Mesenchymal stem cell (in vitro differentiated cells and primary cell): ENCODE measurements around the gene U2AF2.

Experiments
- DNase-seq: peaks from one replicate; pipeline ENCODE4 v3.0.0-alpha.2; 2013
- H2AFZ ChIP-seq: one replicate; pipeline ENCODE4 v1.6.1; 2013; ENCODE audit warnings: low read depth, mild to moderate bottlenecking, control low read depth, inconsistent platforms, low read length, moderate library complexity
- H2AK5ac ChIP-seq: 2 replicates; pipeline ENCODE4 v1.6.1; 2013; ENCODE audit warnings: low read length, moderate library complexity, mild to moderate bottlenecking, inconsistent platforms; ENCODE audit not compliant: severe bottlenecking
- H2BK120ac ChIP-seq: one replicate; pipeline ENCODE4 v1.6.1; 2013; ENCODE audit warnings: low read depth, mild to moderate bottlenecking, inconsistent platforms, low read length, moderate library complexity
- H2BK12ac ChIP-seq, 2 experiments: one replicate each; pipeline ENCODE4 v1.6.1; 2013; ENCODE audit warnings: inconsistent platforms in 2 of 2, low read length in 2 of 2, mild to moderate bottlenecking in 2 of 2, moderate library complexity in 2 of 2, control low read depth in 1 of 2
- H2BK15ac ChIP-seq: one replicate; pipeline ENCODE4 v1.6.1; 2013; ENCODE audit warnings: mild to moderate bottlenecking, low read depth, inconsistent platforms; ENCODE audit not compliant: poor library complexity, severe bottlenecking
- H2BK5ac ChIP-seq: 2 replicates; pipeline ENCODE4 v1.6.1; 2013; ENCODE audit warnings: low read depth, mild to moderate bottlenecking, low read length, control low read depth, inconsistent platforms; ENCODE audit not compliant: poor library complexity, severe bottlenecking
- H3K14ac ChIP-seq, 2 experiments: one replicate each; pipeline ENCODE4 v1.6.1; 2013; ENCODE audit warnings: inconsistent platforms in 2 of 2, low read length in 2 of 2, control low read depth in 1 of 2, mild to moderate bottlenecking in 1 of 2, moderate library complexity in 1 of 2
- H3K18ac ChIP-seq, 2 experiments: one replicate each; pipeline ENCODE4 v1.6.1; 2013; ENCODE audit warnings: inconsistent platforms in 2 of 2, low read length in 2 of 2, control low read depth in 1 of 2, low read depth in 1 of 2, mild to moderate bottlenecking in 1 of 2
- H3K23ac ChIP-seq, 2 experiments: one replicate each; pipeline ENCODE4 v1.6.1; 2013; ENCODE audit warnings: inconsistent platforms in 2 of 2, low read length in 2 of 2, mild to moderate bottlenecking in 2 of 2, moderate library complexity in 2 of 2, control low read depth in 1 of 2
- H3K27ac ChIP-seq: 2 replicates; pipeline ENCODE4 v1.5.1; 2013; ENCODE audit warnings: mild to moderate bottlenecking, moderate library complexity, low read length, control low read depth, inconsistent platforms; ENCODE audit not compliant: poor library complexity, severe bottlenecking
- H3K27me3 ChIP-seq, 2 experiments: 2 replicates each; pipeline versions ENCODE4 v1.6.1 to v1.7.0; 2013; ENCODE audit warnings: low read length in 2 of 2, mild to moderate bottlenecking in 2 of 2, moderate library complexity in 2 of 2, control low read depth in 1 of 2, inconsistent platforms in 1 of 2; ENCODE audit not compliant: control insufficient read depth in 1 of 2, insufficient read depth in 1 of 2
- H3K36me3 ChIP-seq, 2 experiments: 2 replicates each; pipeline versions ENCODE4 v1.6.1 to v1.7.0; 2013; ENCODE audit warnings: low read length in 2 of 2, control low read depth in 1 of 2, inconsistent platforms in 1 of 2, low read depth in 1 of 2, mild to moderate bottlenecking in 1 of 2; ENCODE audit not compliant: insufficient read depth in 2 of 2, control insufficient read depth in 1 of 2
- H3K4ac ChIP-seq, 2 experiments: one replicate each; pipeline ENCODE4 v1.6.1; 2013; ENCODE audit warnings: inconsistent platforms in 2 of 2, low read length in 2 of 2, mild to moderate bottlenecking in 2 of 2, moderate library complexity in 2 of 2, control low read depth in 1 of 2, low read depth in 1 of 2
- H3K4me1 ChIP-seq: 2 replicates; pipeline ENCODE4 v1.6.1; 2013; ENCODE audit warnings: low read depth, low read length, control low read depth; ENCODE audit not compliant: control insufficient read depth, insufficient read depth
- H3K4me2 ChIP-seq: 2 replicates; pipeline ENCODE4 v1.6.1; 2013; ENCODE audit warnings: low read length, mild to moderate bottlenecking, inconsistent platforms; ENCODE audit not compliant: poor library complexity, severe bottlenecking
- H3K4me3 ChIP-seq, 2 experiments: 2 replicates each; pipeline versions ENCODE4 v1.5.1 to v1.7.0; 2013; ENCODE audit warnings: low read length in 2 of 2, mild to moderate bottlenecking in 2 of 2, control low read depth in 1 of 2, low read depth in 1 of 2; ENCODE audit not compliant: insufficient read depth in 1 of 2
- H3K79me1 ChIP-seq: replicated peaks from 2 replicates; pipeline ENCODE4 v1.6.1; 2013; ENCODE audit warnings: mild to moderate bottlenecking, control low read depth, low read length, inconsistent platforms; ENCODE audit not compliant: poor library complexity, severe bottlenecking
- H3K9ac ChIP-seq: 2 replicates; pipeline ENCODE4 v1.7.0; 2013; ENCODE audit warnings: mild to moderate bottlenecking, low read length, moderate library complexity
- H3K9me3 ChIP-seq: 2 replicates; pipeline ENCODE4 v1.7.0; 2013; ENCODE audit warnings: mild to moderate bottlenecking, low read length; ENCODE audit not compliant: control insufficient read depth
- H4K8ac ChIP-seq: one replicate; pipeline ENCODE4 v1.6.1; 2013; ENCODE audit warnings: inconsistent platforms, mild to moderate bottlenecking, low read length, moderate library complexity
- H4K91ac ChIP-seq: one replicate; pipeline ENCODE4 v1.6.1; 2013; ENCODE audit warnings: mild to moderate bottlenecking, low read length, inconsistent platforms
- WGBS: methylation state at CpG from one replicate; pipeline ENCODE4 v1.1.7; 2013; ENCODE audit warnings: mixed read lengths; 5-methylcytosine and 5-hydroxymethylcytosine counted together

The U2AF2 gene

GRCh38 chr19:55674459-55674840 lies 19.6 kb downstream of the U2AF2 start:
- peak overlapping the region; percentile 71 for H3K4me2 ChIP-seq
- no peak overlapping the region for H2BK12ac ChIP-seq
- H3K27me3 ChIP-seq, result no peaks in the 10 kb centered on the region
- H3K9me3 ChIP-seq, result no peaks in the 10 kb centered on the region
- H2BK5ac ChIP-seq, result no peak overlapping the region
- no peak overlapping the region for H2AFZ ChIP-seq
- DNase-seq, result no peak
- H3K23ac ChIP-seq, result no peak overlapping the region
- no peak overlapping the region for H4K91ac ChIP-seq
- H3K18ac ChIP-seq, result no peak overlapping the region
- H3K36me3 ChIP-seq, result peaks cover 54 to 55% of the 10 kb centered on the region in 2 experiments
- H3K4me1 ChIP-seq, result peaks cover 47% of the 10 kb centered on the region
- WGBS, result 39% methylated on average over 10 of the region's 17 CpGs
- H3K9ac ChIP-seq, result peak overlapping the region; percentile 97
- H3K14ac ChIP-seq, result no peak overlapping the region
- no peak overlapping the region for H4K8ac ChIP-seq
- H3K4ac ChIP-seq, result no peak overlapping the region
- H3K79me1 ChIP-seq, result peaks cover 2% of the 10 kb centered on the region
- H2AK5ac ChIP-seq, result no peak overlapping the region
- peak overlapping the region; percentile 6 for H3K27ac ChIP-seq
- H2BK120ac ChIP-seq, result no peak overlapping the region
- H2BK15ac ChIP-seq, result no peak overlapping the region
- peak overlapping the region; percentile 94 to 96 for H3K4me3 ChIP-seq

GRCh38 chr19:55674841-55675660 lies 20.2 kb downstream of the U2AF2 start, which contains the start of gene EPN1:
Gene EPN1, plus strand, starts transcription at chr19:55675226. Its CDS starts 3,402 bp downstream, at chr19:55678628.
- peaks cover 54 to 55% of the 10 kb centered on the region in 2 experiments for H3K36me3 ChIP-seq
- H4K8ac ChIP-seq, result peak within 1 kb of the TSS; percentile 94
- H3K4me1 ChIP-seq, result peaks cover 52% of the 10 kb centered on the region
- H2BK120ac ChIP-seq, result peak within 1 kb of the TSS; percentile 24
- H3K27ac ChIP-seq, result peak within 1 kb of the TSS; percentile 53
- DNase-seq, result peak; percentile 97
- H3K9me3 ChIP-seq, result no peaks in the 10 kb centered on the region
- no peaks in the 10 kb centered on the region for H3K27me3 ChIP-seq
- H4K91ac ChIP-seq, result peak within 1 kb of the TSS; percentile 91
- H3K4ac ChIP-seq, result peak within 1 kb of the TSS; percentile 80 to 83
- peaks cover 2% of the 10 kb centered on the region for H3K79me1 ChIP-seq
- H3K18ac ChIP-seq, result peak within 1 kb of the TSS; percentile 84 to 87
- H2AK5ac ChIP-seq, result no peak within 1 kb of the TSS
- H2BK5ac ChIP-seq, result no peak within 1 kb of the TSS
- peak within 1 kb of the TSS in 1 of 2 experiments; percentile 68 for H3K14ac ChIP-seq
- under 1% methylated on average over 90 of the region's 101 CpGs for WGBS
- peak within 1 kb of the TSS; percentile 94 to 96 for H3K4me3 ChIP-seq
- peak within 1 kb of the TSS in 1 of 2 experiments; percentile 15 for H2BK12ac ChIP-seq
- peak within 1 kb of the TSS; percentile 95 for H3K4me2 ChIP-seq
- H3K23ac ChIP-seq, result peak within 1 kb of the TSS in 1 of 2 experiments; percentile 78
- peak within 1 kb of the TSS; percentile 65 for H2AFZ ChIP-seq
- peak within 1 kb of the TSS; percentile 50 for H2BK15ac ChIP-seq
- H3K9ac ChIP-seq, result peak within 1 kb of the TSS; percentile 97

GRCh38 chr19:55675661-55676354 lies 21.0 kb downstream of the U2AF2 start:
- peak; percentile 33 for DNase-seq
- H2AK5ac ChIP-seq, result no peak overlapping the region
- peak overlapping the region; percentile 95 for H3K4me2 ChIP-seq
- no peak overlapping the region for H2BK120ac ChIP-seq
- H3K4ac ChIP-seq, result peak overlapping the region; percentile 80 to 83
- H3K9ac ChIP-seq, result peak overlapping the region; percentile 97
- H2AFZ ChIP-seq, result no peak overlapping the region
- peak overlapping the region in 1 of 2 experiments; percentile 78 for H3K23ac ChIP-seq
- no peak overlapping the region for H2BK5ac ChIP-seq
- no peaks in the 10 kb centered on the region for H3K27me3 ChIP-seq
- H4K8ac ChIP-seq, result peak overlapping the region; percentile 94
- H3K4me1 ChIP-seq, result peaks cover 52% of the 10 kb centered on the region
- no peak overlapping the region for H4K91ac ChIP-seq
- peak overlapping the region; percentile 53 for H3K27ac ChIP-seq
- H3K79me1 ChIP-seq, result peaks cover 2% of the 10 kb centered on the region
- WGBS, result 20% methylated on average over 14 of the region's 16 CpGs
- peak overlapping the region in 1 of 2 experiments; percentile 84 for H3K18ac ChIP-seq
- H2BK12ac ChIP-seq, result peak overlapping the region in 1 of 2 experiments; percentile 15
- peaks cover 54 to 55% of the 10 kb centered on the region in 2 experiments for H3K36me3 ChIP-seq
- H3K4me3 ChIP-seq, result peak overlapping the region; percentile 94 to 96
- no peak overlapping the region for H2BK15ac ChIP-seq
- peak overlapping the region in 1 of 2 experiments; percentile 68 for H3K14ac ChIP-seq
- H3K9me3 ChIP-seq, result no peaks in the 10 kb centered on the region

- Histone ChIP-seq H2AK5ac (no peak overlapping the region), H2BK12ac (no peak overlapping the region), H3K4me3 (peak overlapping the region in 1 of 2 experiments; percentile 96), H3K27ac (no peak overlapping the region), H3K4ac (no peak overlapping the region), H3K27me3 (no peaks in the 10 kb centered on the region), H2BK15ac (no peak overlapping the region), H3K9me3 (no peaks in the 10 kb centered on the region), H3K36me3 (peaks cover 51 to 56% of the 10 kb centered on the region in 2 experiments), H2BK120ac (no peak overlapping the region), H3K23ac (no peak overlapping the region), H4K91ac (no peak overlapping the region), H3K4me2 (peak overlapping the region; percentile 35), H3K18ac (no peak overlapping the region), H4K8ac (no peak overlapping the region), H3K9ac (peak overlapping the region; percentile 97), H3K4me1 (peaks cover 51% of the 10 kb centered on the region), H3K79me1 (peaks cover 2% of the 10 kb centered on the region), H3K14ac (no peak overlapping the region), H2AFZ (no peak overlapping the region), H2BK5ac (no peak overlapping the region)
- WGBS, result 97% methylated on average over 5 of the region's 5 CpGs
- no peak for DNase-seq
Observed at GRCh38 chr19:55676383-55676782, 21.5 kb downstream of the U2AF2 start.
